WTC11 (cell line): Measurements from ENCODE around the gene RPS4Y1. TPM values are rescaled to one million over a fixed set of nuclear protein-coding genes. Genes with fewer than 3 reads are reported as not detected.

ENCODE experiments used
- ATAC-seq: fragments of 200-7000 bp; cut with Tn5 transposase; 2 replicates; pipeline ENCODE4 v1.10.0; 2021; ENCODE audit warnings: mild to moderate bottlenecking, moderate library complexity
- CTCF ChIA-PET: fragments of 300-600 bp; sonication (Branson Sonifier 250); formaldehyde crosslinking; loops from one replicate; lab custom pipeline; 2021; ENCODE audit warnings: antibody characterized with exemption; lab: Charles Lee
- POLR2A ChIA-PET: fragments of 350-600 bp; sonication (Branson Sonifier 250); formaldehyde crosslinking; loops from one replicate; lab custom pipeline; 2021; ENCODE audit warnings: antibody characterized with exemption; lab: Charles Lee
- DNase-seq: peaks from one replicate; pipeline ENCODE4 v3.0.0; 2021; ENCODE audit warnings: low spot score
- H3K27ac Mint-ChIP-seq: 2 replicates; pipeline ENCODE4 v1.8.0; 2021; ENCODE audit warnings: mixed read lengths
- H3K27me3 Mint-ChIP-seq: 2 replicates; pipeline ENCODE4 v1.8.0; 2021; ENCODE audit warnings: low read depth, mild to moderate bottlenecking, moderate library complexity, mixed read lengths
- H3K36me3 Mint-ChIP-seq: 2 replicates; pipeline ENCODE4 v1.8.0; 2021; ENCODE audit warnings: mixed read lengths
- H3K4me1 Mint-ChIP-seq: 2 replicates; pipeline ENCODE4 v1.8.0; 2022; ENCODE audit warnings: mixed read lengths
- H3K4me3 Mint-ChIP-seq: 2 replicates; pipeline ENCODE4 v1.8.0; 2021; ENCODE audit warnings: mild to moderate bottlenecking, moderate library complexity, mixed read lengths
- H3K9me3 Mint-ChIP-seq: 2 replicates; pipeline ENCODE4 v1.8.0; 2021; ENCODE audit warnings: mixed read lengths
- AFF4 ChIP-seq: sonication (generic); formaldehyde crosslinking; IDR thresholded peaks from 2 replicates; pipeline ENCODE4 v1.8.1; 2023; ENCODE audit warnings: mild to moderate bottlenecking, missing genetic modification reagents, borderline replicate concordance
- AR ChIP-seq: fragments of 250-450 bp; sonication (Bioruptor Pico); IDR thresholded peaks from 2 replicates; pipeline ENCODE4 v1.9.0; 2021; ENCODE audit warnings: mild to moderate bottlenecking
- ATF2 ChIP-seq: sonication (generic); formaldehyde crosslinking; IDR thresholded peaks from 2 replicates; pipeline ENCODE4 v1.8.1; 2022; ENCODE audit warnings: low read depth, missing genetic modification reagents, borderline replicate concordance
- CREM ChIP-seq: sonication (generic); formaldehyde crosslinking; IDR thresholded peaks from 2 replicates; pipeline ENCODE4 v1.8.1; 2022; ENCODE audit warnings: mild to moderate bottlenecking, missing genetic modification reagents, moderate library complexity
- E2F4 ChIP-seq: sonication (generic); formaldehyde crosslinking; IDR thresholded peaks from 2 replicates; pipeline ENCODE4 v1.8.1; 2022; ENCODE audit warnings: low read depth, mild to moderate bottlenecking, moderate library complexity, missing genetic modification reagents, borderline replicate concordance
- E2F5 ChIP-seq: sonication (generic); formaldehyde crosslinking; IDR thresholded peaks from 2 replicates; pipeline ENCODE4 v1.8.1; 2022; ENCODE audit warnings: mild to moderate bottlenecking, moderate library complexity, missing genetic modification reagents
- ERG ChIP-seq: fragments of 250-450 bp; sonication (Bioruptor Pico); IDR thresholded peaks from 2 replicates; pipeline ENCODE4 v1.8.0; 2021; ENCODE audit warnings: mild to moderate bottlenecking
- FOXJ3 ChIP-seq: sonication (generic); formaldehyde crosslinking; IDR thresholded peaks from 2 replicates; pipeline ENCODE4 v1.9.0; 2021; ENCODE audit warnings: missing genetic modification reagents, mild to moderate bottlenecking, borderline replicate concordance
- GRHL2 ChIP-seq: fragments of 250-450 bp; sonication (Bioruptor Pico); IDR thresholded peaks from 2 replicates; pipeline ENCODE4 v1.8.0; 2022; ENCODE audit warnings: mild to moderate bottlenecking, moderate library complexity; ENCODE audit not compliant: insufficient replicate concordance, severe bottlenecking
- GTF2I ChIP-seq: fragments of 250-450 bp; sonication (Bioruptor Pico); conservative IDR thresholded peaks from 2 replicates; pipeline ENCODE4 v1.4.0; 2021; ENCODE audit warnings: mild to moderate bottlenecking
- NFE2L1 ChIP-seq: sonication (generic); formaldehyde crosslinking; IDR thresholded peaks from 2 replicates; pipeline ENCODE4 v1.8.1; 2023; ENCODE audit warnings: missing genetic modification reagents
- NFYB ChIP-seq: sonication (generic); formaldehyde crosslinking; conservative IDR thresholded peaks from 2 replicates; pipeline ENCODE4 v1.8.0; 2022; ENCODE audit warnings: low read depth, missing genetic modification reagents
- PRRX2 ChIP-seq: fragments of 250-450 bp; sonication (Bioruptor Pico); IDR thresholded peaks from 2 replicates; pipeline ENCODE4 v1.8.0; 2021; ENCODE audit warnings: mild to moderate bottlenecking
- RORB ChIP-seq: fragments of 250-450 bp; sonication (Bioruptor Pico); IDR thresholded peaks from 2 replicates; pipeline ENCODE4 v1.9.0; 2021; ENCODE audit warnings: mild to moderate bottlenecking
- SOX15 ChIP-seq: fragments of 250-450 bp; sonication (Bioruptor Pico); IDR thresholded peaks from 2 replicates; pipeline ENCODE4 v1.9.0; 2021; ENCODE audit warnings: mild to moderate bottlenecking
- TCF7 ChIP-seq: sonication (generic); formaldehyde crosslinking; IDR thresholded peaks from 2 replicates; pipeline ENCODE4 v1.8.0; 2022; ENCODE audit warnings: mild to moderate bottlenecking, low read depth, missing genetic modification reagents, moderate library complexity
- TEAD1 ChIP-seq: sonication (generic); formaldehyde crosslinking; IDR thresholded peaks from 2 replicates; pipeline ENCODE4 v1.8.0; 2022; ENCODE audit warnings: mild to moderate bottlenecking, missing genetic modification reagents
- TP53 ChIP-seq: sonication (generic); formaldehyde crosslinking; IDR thresholded peaks from 2 replicates; pipeline ENCODE4 v1.8.1; 2023; ENCODE audit warnings: mild to moderate bottlenecking, missing genetic modification reagents
- ZNF232 ChIP-seq: sonication (generic); formaldehyde crosslinking; IDR thresholded peaks from 2 replicates; pipeline ENCODE4 v1.8.0; 2022; ENCODE audit warnings: mild to moderate bottlenecking, missing genetic modification reagents
- ZNF263 ChIP-seq: sonication (generic); formaldehyde crosslinking; IDR thresholded peaks from 2 replicates; pipeline ENCODE4 v1.8.1; 2022; ENCODE audit warnings: low read depth, mild to moderate bottlenecking, moderate library complexity, missing genetic modification reagents
- total RNA-seq: library from RNA; stranded (reverse); gene quantifications from 3 replicates; pipeline ENCODE4 v1.2.3, GENCODE V29; 2021

RPS4Y1 gene
- total RNA-seq, 1 experiment from 2014 or later, result 182 TPM

- ATAC-seq (no peak), DNase-seq (no peak)
- POLR2A ChIA-PET, result no interaction called here
- Mint-ChIP-seq H3K27me3 (no peaks in the 10 kb centered on the region), H3K9me3 (no peaks in the 10 kb centered on the region), H3K36me3 (peaks cover 2% of the 10 kb centered on the region; the same call in 1 of the 2 replicates), H3K27ac (no peak overlapping the region), H3K4me3 (no peak overlapping the region), H3K4me1 (peaks cover 11% of the 10 kb centered on the region)
- CTCF ChIA-PET, result no interaction called here
- no peak for TF ChIP-seq TEAD1 (CRISPR knock-in tag)
- no peak for TF ChIP-seq NFYB (CRISPR knock-in tag)
- no peak for TF ChIP-seq AR
- no peak for TF ChIP-seq E2F4 (CRISPR knock-in tag)
- TF ChIP-seq GTF2I (CRISPR knock-in tag), result no peak
- TF ChIP-seq ERG (CRISPR knock-in tag), result no peak
Observed at GRCh38 chrY:2837078-2837477, 4.3 kb upstream of the RPS4Y1 start.

GRCh38 chrY:2837932-2838331 is 3.5 kb upstream of the RPS4Y1 start:
- CTCF ChIA-PET, result no interaction called here
- H3K27me3 Mint-ChIP-seq, result no peaks in the 10 kb centered on the region
- H3K4me3 Mint-ChIP-seq, result no peak overlapping the region
- peaks cover 8% of the 10 kb centered on the region for H3K36me3 Mint-ChIP-seq
- peaks cover 15% of the 10 kb centered on the region for H3K4me1 Mint-ChIP-seq
- no peaks in the 10 kb centered on the region for H3K9me3 Mint-ChIP-seq
- H3K27ac Mint-ChIP-seq, result no peak overlapping the region
- no peak for ATAC-seq
- POLR2A ChIA-PET, result no interaction called here
- DNase-seq, result no peak
- TF ChIP-seq E2F5 (CRISPR knock-in tag) (no peak), TCF7 (CRISPR knock-in tag) (no peak), SOX15 (CRISPR knock-in tag) (no peak), FOXJ3 (no peak)

- CTCF ChIA-PET, result no interaction called here
- ATAC-seq, result no peak
- Mint-ChIP-seq H3K27me3 (no peaks in the 10 kb centered on the region; the same call in 1 of the 2 replicates), H3K27ac (no peak overlapping the region), H3K9me3 (no peaks in the 10 kb centered on the region), H3K4me3 (no peak overlapping the region), H3K36me3 (peaks cover 88% of the 10 kb centered on the region), H3K4me1 (peaks cover 26% of the 10 kb centered on the region)
- no peak for TF ChIP-seq CREM (CRISPR knock-in tag)
- TF ChIP-seq PRRX2, result no peak
- no peak for TF ChIP-seq NFE2L1
- no peak for TF ChIP-seq RORB
- no peak for TF ChIP-seq AFF4 (CRISPR knock-in tag)
- no peak for TF ChIP-seq NFYB (CRISPR knock-in tag)
- TF ChIP-seq TP53 (CRISPR knock-in tag), result no peak
- no peak for TF ChIP-seq ZNF232 (CRISPR knock-in tag)
- no peak for TF ChIP-seq GRHL2 (CRISPR knock-in tag)
- no peak for TF ChIP-seq ZNF263 (CRISPR knock-in tag)
- TF ChIP-seq ATF2 (CRISPR knock-in tag), result no peak
- POLR2A ChIA-PET, result no interaction called here
- no peak for DNase-seq
Observed at GRCh38 chrY:2846791-2847190, 5.4 kb downstream of the RPS4Y1 start.
